ENCODE measurements around the gene SELENON.

DNA sequence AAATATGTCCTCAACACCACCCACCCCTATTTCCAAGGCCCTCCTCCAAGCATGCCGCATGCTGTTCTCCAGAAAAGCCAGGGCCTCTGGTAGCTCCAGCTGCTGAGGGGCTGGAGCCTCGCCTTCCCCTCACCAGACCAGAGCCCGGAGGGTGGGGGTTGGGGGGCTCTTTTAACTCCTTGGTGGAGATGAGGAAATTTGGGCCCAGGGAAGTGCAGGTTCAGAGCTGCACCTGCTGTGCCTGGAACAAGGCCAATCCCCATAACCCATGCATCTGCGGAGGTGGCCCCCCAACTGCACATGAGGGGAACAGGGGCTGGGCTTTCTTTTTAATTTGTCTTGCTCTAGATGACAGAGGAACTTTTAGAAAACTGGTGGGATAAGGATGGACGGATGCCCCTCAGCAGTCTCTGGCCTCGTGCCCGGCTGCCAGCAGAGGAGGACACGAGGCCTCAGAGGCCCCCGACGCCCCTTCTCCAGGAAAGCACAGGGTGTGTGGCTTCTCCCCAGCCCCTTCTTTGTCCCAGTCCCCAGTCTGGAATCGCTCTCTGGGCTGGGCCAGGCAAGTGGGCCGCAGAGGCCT, 550 bp upstream of the SELENON start:
- TF ChIP-seq BHLHE40 (IDR thresholded peaks at IDR 0.05; ENCODE audit: borderline replicate concordance in 1 of 2, low read depth in 2 of 2, low read length in 1 of 2) = no peak
- TF ChIP-seq, protein P1, sequence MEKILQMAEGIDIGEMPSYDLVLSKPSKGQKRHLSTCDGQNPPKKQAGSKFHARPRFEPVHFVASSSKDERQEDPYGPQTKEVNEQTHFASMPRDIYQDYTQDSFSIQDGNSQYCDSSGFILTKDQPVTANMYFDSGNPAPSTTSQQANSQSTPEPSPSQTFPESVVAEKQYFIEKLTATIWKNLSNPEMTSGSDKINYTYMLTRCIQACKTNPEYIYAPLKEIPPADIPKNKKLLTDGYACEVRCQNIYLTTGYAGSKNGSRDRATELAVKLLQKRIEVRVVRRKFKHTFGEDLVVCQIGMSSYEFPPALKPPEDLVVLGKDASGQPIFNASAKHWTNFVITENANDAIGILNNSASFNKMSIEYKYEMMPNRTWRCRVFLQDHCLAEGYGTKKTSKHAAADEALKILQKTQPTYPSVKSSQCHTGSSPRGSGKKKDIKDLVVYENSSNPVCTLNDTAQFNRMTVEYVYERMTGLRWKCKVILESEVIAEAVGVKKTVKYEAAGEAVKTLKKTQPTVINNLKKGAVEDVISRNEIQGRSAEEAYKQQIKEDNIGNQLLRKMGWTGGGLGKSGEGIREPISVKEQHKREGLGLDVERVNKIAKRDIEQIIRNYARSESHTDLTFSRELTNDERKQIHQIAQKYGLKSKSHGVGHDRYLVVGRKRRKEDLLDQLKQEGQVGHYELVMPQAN (conservative IDR thresholded peaks at IDR 0.05) = no peak

Measured in GM12878 (cell line).